D341Med (cell line): ENCODE measurements around the gene OR8D1.

ENCODE experiments used
- DNase-seq: peaks from one replicate; pipeline ENCODE4 v3.0.0; 2012; ENCODE audit warnings: low spot score

OR8D1 gene

GRCh38 chr11:124313849-124314248 lies at the start of gene OR8D1:
Gene OR8D1, minus strand, starts transcription at chr11:124313949. Its CDS starts 3,183 bp downstream, at chr11:124310766.
- DNase-seq = no peak

- no peak for DNase-seq
These were observed 45.8 kb upstream of the OR8D1 start for GRCh38 chr11:124359566-124359965.

GRCh38 chr11:124346311-124346955 lies 32.7 kb upstream of the OR8D1 start:
- no peak for DNase-seq

DNA sequence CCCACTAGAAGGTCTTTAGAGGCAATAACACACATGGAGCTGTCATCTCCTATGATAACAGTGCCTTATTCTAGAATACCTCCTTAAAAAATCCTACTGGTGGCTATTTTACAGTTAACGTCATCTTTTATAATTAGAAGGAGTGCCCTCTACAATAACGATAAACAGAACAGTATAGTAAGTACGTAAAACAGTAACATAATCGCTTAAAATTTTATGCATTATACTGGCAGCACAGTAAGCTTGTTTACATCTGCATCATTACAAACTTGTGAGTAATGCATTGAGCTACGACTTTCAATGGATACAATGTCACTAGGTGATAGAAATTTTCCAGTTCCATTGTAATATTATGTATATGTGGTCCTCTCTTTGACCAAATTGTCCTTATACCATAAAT lies 30.6 kb upstream of the OR8D1 start:
- no peak for DNase-seq

GRCh38 chr11:124340142-124340447 lies 26.3 kb upstream of the OR8D1 start:
- DNase-seq = no peak

- DNase-seq = no peak
These were observed 25.8 kb upstream of the OR8D1 start for GRCh38 chr11:124339396-124340141.

DNA sequence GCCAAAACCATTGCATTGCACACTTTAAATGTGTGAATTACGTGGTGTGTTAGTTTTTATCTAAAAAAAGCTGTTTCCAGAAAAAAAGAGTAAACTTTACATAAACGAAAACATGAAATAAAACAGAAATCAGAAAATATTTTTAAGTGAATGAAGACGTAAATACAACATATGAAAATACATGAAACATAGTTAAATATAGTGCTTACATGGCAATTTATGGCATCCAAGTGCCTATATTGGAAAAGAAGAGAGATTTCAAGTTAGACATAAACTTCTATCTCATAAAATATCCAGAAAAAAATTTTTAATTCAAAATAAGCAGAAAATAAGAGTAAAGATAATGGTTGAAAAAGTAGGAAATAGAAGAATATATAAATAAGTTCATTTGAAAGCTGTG lies 18.1 kb upstream of the OR8D1 start:
- no peak for DNase-seq

- DNase-seq = no peak
These were observed 16.2 kb upstream of the OR8D1 start for GRCh38 chr11:124329787-124330478.

DNA sequence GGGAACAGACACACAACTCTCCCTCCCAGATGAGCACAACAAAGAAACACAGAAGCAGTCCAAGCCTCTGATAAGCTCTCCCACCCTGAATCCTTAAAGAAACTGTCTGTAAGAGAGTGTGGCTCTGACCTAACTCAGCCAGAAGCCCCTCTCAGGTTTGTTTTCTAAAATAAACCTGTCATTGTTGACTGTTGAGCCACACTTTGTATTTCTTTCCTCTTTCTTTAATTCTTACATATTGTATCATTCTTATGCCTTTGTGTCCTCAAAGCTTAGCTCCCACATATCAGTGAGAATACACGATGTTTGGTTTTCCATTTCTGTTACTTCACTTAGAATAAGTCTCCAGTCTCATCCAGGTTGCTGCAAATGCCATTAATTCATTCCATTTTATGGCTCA lies 14.0 kb upstream of the OR8D1 start:
- DNase-seq = no peak

DNA sequence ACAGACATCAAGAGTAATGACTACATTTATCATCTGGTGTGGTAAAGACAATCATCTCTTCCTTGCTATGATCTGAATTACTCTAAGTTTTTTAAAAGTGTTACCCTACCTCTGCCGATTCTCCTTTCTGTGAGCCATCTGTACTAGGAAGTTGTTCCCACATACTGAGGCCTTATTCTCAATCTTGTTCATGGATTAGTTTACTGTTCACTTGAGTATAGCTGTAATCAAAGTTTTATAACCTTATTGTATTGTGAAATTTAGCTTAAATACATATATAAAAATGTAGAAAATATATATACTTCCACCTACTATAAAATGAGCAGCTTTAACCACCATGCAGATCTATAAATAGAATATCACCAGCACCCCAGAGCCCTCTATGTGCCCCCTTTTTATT lies 8.6 kb upstream of the OR8D1 start:
- DNase-seq = no peak

DNA sequence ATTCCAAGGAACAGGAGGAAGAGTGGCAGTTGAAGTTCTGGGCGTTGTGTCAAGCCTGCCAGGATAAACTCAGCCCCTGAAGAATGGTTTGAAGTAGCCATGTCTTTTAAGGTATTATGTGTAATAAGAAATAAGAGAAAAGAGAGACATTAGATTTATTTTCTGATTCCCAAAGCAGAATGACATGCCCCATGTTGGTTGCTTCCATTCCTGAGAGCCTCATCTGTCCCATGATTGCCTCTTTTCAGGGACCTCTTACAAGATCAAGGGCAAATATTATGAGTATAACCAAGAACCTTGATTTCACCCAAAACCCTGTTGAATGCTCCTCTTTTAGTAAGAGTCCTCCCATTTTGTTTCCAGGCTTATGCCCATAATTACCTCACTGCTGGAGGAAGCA lies 6.3 kb upstream of the OR8D1 start, which contains the start of gene OR8D2:
TSS of gene OR8D2 (minus strand) at position 101 of the 400 bp plus-strand sequence. CDS start at position 101, 0 bp downstream.
- DNase-seq = no peak

- DNase-seq = no peak
These were observed 1.3 kb upstream of the OR8D1 start for GRCh38 chr11:124315052-124315451.

DNA sequence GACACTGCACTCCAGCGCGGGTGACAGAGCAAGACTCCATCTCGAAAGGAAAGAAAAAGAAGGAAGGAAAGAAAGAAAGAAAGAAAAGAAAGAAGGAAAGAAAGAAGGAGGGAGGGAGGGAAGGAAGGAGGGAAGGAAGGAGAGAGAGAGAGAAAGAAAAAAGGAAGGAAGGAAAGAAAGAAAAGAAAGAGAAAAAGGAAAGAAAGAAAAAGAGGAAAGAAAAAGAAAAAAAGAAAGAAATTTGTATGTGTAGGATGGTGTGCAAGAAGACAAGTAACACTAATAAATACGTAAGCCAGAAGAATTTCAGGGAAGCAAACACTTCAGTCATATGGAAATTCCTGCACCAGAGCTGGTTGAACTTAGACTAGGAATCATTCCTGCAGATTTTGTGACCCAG lies 618 bp downstream of the OR8D1 start:
- no peak for DNase-seq

GRCh38 chr11:124311670-124312069 lies 2.1 kb downstream of the OR8D1 start:
- DNase-seq = no peak

DNA sequence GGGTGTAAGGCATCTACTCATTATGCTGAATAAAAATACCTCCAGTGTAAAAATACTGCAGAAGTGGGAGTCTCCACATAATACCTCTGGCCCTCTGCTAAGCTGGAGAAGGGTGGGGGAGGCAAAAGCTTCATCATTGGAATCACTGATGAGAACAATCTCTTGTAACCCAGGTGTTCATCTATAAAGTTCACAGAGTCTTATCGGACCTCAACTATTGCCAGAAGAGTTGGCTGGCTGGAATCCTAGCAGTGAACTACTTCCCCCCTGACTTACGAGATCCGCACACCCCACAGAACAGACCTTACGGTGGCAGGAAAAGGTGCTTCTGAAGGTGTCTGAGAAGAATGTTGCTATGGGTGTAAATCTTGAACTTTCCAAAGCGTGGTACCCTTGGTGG lies 2.5 kb downstream of the OR8D1 start:
- DNase-seq = no peak

- no peak for DNase-seq
These were observed 3.0 kb downstream of the OR8D1 start for GRCh38 chr11:124310721-124311120.

DNA sequence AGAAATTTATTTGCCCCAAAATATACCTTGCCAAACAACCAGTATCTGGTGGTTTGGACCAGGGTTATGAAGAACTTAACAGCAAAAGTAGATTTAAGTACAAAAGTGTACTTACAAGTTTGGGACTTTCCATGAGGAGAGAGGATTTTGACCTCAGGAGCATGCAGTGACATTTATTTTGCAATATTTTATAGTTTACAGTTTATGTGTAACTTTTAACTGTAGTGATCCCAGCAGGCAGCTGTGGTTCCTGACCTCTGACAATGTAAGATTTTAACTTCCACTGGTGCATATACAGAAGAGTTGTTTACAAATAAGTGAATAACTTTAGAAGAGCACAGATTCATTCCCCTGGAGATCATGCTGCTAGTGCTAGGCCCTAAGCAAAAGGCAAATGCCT lies 6.7 kb downstream of the OR8D1 start:
- DNase-seq = no peak

GRCh38 chr11:124302347-124303125 lies 11.2 kb downstream of the OR8D1 start:
- DNase-seq = no peak

DNA sequence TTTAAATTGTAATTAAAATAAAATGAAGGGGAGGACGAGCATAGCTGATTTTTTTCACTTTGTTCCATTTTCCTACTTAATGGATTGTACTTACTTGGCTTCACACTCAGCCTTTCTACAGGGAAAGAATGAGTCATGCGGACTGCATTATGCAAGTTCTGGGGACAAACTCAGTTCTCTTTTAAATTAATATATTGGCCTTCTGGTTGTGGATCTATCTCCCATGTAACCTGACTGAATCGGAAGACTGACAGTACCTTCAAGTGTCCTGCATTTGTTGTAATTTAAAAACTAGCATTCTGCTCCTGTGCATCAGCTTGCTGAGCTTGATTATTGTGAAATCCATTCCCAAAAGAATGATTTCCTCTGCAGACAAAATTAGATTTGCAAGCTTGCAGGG lies 12.2 kb downstream of the OR8D1 start:
- no peak for DNase-seq

DNA sequence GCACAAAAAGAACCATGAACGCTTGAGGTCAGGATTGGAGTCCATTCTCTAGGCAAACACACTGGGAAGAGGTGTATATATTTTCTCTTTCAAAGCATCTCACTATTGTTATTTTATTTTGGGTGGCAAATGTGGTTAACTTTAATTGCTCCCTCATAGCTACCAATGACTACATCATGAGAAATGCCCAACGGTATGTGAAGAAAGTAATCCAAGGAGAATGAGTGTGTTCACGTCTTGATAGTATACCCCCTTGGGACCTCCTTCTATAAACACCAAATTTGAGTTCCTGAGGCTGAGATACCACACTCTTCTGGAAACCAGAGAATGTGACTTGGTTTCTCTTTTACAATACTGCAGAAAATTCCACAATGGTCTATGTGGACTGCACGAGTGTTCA lies 15.8 kb downstream of the OR8D1 start:
- no peak for DNase-seq

GRCh38 chr11:124296016-124296415 lies 17.7 kb downstream of the OR8D1 start:
- no peak for DNase-seq

- DNase-seq = no peak
These were observed 19.1 kb downstream of the OR8D1 start for GRCh38 chr11:124294687-124295086.
